Measurements from ENCODE around the gene SYNGR1.

SYNGR1 gene, protein sequence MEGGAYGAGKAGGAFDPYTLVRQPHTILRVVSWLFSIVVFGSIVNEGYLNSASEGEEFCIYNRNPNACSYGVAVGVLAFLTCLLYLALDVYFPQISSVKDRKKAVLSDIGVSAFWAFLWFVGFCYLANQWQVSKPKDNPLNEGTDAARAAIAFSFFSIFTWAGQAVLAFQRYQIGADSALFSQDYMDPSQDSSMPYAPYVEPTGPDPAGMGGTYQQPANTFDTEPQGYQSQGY

DNA sequence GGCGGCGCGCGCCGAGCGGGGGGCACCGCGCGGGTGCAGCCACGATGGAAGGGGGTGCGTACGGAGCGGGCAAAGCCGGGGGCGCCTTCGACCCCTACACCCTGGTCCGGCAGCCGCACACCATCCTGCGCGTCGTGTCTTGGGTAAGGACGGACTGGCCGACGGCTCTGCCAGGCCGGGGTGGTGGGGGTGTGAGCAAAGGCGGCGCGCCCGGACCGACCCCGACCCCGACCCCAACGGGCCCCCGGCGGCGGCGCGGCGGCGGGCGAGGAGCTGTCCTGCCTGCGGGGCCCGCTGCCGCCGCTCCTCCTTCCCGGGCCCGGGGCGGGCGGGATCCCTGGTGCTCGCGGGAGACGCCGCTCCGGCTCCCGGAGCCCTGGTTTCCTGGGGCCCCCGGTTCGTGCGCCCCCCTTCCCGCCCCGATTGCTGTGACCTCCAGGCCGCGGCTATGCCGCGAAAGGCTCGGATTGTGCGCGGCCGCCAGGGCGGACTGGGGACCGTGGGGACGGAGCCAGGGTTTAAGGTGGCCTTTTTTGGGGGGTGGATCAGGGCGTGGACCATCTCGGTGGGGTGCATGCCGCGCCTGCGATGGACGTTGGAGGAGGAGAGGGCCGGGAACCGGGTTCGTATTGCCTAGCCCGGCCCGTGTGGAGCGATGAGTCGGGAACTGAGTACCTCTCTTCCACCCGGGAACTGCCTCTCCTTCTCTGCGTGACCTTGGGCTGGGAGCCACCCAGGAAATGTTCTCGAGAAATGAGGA lies at the start of gene SYNGR1:
SYNGR1 (plus strand) TSS at position 25 of the 760 bp plus-strand sequence; CDS start at position 45, 20 bp downstream.
- no peak for DNase-seq

DNA sequence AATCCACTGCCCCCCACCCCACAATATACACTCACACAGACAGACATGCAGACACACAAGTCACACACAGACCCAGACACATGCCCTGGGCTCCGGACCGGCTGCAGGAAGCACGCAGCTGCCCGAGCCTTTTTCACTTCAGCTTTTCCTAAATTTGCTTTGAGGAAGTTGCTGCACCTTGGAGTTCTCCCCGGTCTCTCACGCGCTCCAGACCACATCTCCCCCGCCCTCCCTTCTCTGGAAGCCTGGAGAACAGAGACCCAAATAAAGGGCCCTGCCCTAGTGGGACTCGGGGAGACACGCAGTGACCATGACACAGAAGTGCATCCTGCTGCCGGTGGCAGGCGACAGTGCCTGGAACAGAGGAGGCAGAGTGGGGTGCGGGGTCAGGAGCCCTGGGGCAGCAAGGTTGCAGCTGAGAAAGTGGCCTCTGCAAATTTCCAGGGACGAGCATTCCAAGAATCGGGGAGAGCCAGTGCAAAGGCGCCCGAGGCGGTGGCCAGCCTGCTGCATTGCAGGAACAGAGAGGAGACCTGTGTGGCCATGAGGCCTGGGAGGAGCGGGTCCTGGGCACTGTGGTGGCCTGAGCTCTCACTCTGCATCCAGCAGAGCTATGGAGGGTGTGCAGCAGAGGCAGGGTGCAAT lies 49.5 kb upstream of the SYNGR1 start:
- DNase-seq = no peak

DNA sequence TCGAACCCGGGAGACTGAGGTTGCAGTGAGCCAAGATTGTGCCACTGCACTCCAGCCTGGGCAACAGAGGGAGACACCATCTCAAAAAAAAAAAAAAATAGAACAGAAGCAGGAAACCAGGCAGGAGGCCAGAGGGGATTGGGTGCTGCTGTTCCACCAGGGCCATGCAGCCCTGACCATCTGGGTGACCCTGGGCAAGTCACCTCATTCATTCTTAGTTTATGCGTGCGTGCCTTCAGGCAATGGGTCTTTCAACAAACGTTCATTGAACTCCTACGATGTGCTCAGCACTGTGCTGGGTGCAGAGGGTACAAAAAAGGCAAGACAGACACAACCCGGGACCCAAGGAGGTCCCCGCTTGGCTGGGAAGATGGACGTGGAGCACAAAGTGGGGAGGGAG lies 48.7 kb upstream of the SYNGR1 start:
- DNase-seq = no peak

DNA sequence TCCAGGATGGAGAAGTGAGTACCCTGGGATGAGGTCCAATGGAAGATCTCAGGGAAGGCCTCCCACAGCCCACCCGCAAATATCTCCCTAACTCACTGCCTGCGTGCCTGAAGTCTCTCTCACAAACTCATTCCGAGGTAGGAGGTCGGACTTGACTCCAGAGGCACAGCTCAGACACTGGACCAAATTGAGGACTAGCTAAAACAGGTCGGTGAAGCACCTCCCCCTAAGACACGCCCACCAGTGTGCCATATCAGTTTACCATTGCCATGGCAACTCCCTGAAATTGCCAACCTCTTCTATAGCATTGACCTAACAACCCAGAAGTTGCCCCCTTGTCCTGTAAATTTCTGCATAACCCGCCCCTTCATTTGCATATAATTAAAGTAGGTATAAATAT lies 47.9 kb upstream of the SYNGR1 start:
- no peak for DNase-seq

DNA sequence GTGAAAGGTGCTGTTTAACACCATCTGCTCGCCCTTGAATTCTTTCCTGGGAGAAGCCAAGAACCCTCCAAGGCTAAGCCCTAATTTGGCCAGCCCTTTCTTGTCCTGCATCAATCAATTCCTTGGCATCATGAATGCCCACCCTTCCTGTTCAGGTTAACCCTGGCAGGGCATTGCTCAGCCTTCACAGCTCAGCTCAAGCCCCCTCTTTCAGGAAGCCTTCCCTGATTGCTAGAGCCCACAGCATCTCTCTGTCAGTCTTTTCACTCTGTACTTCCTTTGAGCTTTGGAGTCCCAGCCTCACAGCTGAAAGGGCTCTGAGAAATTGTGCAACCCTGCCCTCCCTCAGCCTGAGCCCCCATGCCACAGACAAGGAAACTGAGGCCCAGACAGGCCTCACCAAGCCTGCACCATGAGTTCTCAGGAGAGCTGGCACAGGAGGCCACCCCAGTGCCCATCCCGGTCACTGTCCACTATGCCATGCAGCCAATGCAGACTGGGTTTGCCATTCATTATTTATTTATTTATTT lies 47.3 kb upstream of the SYNGR1 start:
- no peak for DNase-seq

DNA sequence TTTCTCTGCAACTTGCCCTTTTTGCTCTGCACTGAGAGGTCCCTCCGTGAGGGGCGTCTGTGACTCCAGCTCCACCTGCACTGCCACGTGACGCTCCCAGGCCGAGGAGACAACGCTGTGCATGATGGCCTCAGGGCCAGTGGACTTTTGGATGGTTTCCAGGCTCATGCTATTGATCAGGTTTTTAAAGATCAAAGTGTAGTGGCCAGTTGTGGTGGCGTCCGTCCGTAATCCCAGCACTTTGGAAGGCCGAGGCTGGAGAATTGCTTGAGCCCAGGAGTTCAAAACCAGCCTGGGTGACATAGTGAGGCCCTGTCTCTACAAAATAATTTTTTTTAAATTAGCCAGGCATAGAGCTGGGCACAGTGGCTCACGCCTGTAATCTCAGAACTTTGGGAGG lies 46.4 kb upstream of the SYNGR1 start:
- no peak for DNase-seq

DNA sequence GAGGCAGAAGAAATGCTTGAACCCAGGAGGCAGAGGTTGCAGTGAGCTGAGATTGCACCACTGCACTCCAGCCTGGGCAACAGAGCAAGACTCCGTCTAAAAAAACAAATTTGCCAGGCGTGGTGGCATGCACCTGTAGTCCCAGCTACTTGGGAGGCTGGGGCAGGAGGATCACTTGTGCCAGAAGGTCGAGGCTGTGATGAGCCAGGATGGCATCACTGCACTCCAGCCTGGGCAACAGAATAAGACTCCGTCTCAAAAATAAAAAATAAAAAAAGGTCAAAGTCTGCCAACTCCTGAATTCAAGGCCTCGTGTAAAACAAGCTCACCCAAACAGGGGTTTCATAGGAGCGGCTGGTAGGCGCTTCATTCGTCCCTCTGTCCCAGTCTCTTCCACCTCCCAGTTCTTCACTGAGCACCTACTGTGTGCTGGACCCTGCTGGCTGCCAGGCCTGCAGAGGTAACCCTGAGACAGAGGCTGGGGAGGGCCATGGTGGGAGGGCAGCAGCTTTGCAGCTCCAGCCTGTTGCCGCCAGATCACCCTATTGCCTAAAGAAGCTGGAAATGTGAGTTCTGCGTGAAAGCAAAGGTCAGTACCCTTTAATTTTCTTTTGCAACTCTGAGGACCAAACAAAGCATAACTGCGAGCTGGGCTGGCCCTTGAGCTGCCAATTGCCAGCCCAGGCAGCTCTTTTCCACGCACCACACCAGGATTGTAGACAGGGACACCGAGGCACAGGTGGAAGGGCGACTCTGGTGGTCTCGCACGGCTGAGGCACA lies 45.7 kb upstream of the SYNGR1 start:
- DNase-seq = no peak

DNA sequence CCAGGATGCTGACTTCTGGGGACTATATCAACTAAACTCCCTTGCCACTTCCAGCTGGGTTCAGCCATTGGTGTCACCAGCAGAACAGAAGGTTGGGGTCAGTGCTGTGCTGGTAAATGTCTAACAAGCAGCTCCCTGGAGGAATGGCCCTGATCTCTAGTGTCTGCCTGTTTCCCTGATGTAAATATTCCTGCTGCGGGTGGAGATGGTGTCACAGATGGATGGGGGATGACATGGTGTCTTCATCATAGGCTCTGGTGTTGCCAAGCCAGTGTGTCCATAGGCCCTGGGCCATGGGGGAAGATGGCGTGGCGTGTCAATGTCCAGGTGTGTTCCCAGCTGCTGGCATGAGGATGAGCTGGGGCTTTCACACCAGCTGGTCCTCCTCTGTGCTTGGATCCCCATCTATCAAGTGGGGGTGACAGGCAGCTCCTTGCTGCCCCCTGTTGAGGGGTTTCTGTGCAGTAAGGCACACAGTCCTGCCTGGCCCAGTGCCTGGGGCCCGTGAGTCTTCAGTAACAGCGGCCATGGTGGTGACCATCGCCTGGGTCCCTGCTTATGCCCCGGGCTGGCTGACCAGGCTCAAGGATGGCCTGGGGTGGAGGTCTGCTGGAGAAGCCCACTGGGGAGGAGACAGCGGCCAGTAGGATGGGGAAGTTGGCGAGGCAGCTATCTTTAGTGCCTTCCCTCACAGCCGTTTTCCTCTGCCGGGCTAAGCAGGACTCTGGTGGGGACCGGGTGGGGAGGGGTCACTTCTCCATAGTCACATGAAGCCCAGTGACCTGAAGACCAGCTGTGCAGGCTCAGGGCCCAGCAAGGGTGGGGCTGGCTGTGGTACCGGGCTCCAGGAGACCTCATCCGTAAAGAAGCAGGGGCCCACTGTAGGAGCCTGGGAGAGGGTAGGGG lies 43.1 kb upstream of the SYNGR1 start:
- DNase-seq = no peak

DNA sequence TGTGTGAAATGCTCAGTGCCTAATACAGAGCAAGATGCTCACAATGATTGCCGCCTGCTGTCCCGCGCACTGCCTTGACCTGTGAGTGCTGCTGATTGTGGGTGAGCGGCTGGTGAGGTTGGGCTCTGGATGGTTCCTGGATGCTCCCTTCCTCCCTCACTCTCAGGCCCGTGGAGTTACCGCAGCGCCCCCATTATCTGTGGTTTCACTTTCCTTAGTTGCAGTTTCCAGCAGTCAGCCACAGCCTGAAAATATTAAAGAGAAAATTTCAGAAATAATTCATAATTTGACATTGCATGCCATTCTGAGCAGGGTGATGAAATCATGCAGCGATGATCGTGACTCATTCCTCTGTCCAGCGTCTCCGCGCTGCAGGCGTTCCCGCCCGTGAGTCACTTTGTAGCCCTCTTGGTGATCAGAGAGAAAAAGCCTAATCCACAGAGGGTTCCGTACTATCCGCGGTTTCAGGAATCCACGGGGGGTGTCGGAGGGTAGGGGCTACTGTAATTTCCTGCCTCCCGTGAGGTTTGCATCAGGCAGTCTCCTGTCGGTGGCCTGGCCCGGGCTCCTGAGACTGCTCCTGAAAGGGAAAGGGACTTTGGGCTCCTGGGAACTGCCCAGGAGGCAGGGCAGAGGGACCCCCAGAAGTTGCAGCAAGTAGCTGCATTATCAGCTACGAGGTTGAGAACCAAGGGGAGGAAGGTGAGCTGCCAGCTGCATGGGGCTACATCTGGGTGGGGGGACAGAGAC lies 41.0 kb upstream of the SYNGR1 start:
- no peak for DNase-seq

DNA sequence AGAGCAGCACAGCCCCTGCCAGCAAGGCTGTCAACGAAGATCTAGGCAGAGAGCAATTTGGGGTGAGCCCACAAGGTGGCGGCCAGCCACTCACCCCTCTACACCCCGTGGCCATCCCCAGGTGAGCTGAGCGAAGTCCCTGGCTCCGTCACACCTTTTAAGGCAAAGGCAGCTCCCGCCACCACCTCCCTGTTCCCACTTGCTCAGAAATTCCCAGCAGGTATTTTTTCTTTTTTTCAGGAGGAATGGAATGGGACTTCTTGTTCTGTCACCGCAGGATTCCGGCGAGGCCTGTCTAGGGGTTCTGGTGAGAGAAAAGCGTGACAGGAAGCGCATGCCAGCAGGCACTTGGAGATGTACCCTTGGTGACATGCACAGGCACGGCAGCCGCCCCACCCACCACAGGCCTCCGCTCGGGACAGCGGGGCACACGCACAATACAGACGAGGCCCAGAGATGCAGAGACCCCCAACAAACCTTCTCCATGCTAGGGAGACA lies 40.4 kb upstream of the SYNGR1 start:
- no peak for DNase-seq

DNA sequence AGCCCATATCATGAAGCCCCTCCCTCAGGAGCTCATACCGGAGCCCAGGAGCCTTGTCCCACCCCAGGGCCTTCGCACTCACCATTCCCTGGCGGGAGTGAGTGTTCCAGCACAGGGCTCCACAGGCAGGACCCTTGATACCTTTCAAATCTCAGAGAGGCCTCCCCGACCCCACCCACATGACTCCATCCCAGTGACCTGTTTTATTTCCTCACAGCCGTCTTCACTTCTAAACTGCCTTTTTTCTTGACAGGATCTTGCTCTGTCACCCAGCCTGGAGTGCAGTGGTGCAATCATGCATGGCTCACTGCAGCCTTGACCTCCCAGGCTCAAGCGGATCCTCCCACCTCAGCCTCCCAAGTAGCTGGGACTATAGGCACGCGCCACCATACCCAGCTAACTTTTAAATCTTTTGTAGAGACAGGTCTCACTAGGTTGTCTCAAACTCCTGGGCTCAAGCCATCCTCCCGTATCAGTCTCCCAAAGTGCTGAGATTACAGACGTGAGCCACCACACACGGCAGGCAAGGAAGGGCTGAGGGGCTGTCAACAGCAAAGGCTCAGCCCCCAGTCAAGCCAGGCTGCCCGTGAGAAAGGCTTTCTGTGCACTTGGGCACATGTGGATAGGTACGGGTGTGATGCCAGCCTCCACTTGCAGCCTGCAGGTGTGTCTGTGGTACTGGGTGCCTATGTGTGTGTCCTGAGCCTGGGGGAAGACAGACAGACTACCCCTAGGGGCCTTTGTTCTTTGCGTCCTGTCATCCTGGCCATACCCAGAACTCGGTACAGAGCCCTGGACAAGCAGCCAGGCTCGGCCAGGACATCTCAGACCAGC lies 39.7 kb upstream of the SYNGR1 start:
- DNase-seq = no peak

DNA sequence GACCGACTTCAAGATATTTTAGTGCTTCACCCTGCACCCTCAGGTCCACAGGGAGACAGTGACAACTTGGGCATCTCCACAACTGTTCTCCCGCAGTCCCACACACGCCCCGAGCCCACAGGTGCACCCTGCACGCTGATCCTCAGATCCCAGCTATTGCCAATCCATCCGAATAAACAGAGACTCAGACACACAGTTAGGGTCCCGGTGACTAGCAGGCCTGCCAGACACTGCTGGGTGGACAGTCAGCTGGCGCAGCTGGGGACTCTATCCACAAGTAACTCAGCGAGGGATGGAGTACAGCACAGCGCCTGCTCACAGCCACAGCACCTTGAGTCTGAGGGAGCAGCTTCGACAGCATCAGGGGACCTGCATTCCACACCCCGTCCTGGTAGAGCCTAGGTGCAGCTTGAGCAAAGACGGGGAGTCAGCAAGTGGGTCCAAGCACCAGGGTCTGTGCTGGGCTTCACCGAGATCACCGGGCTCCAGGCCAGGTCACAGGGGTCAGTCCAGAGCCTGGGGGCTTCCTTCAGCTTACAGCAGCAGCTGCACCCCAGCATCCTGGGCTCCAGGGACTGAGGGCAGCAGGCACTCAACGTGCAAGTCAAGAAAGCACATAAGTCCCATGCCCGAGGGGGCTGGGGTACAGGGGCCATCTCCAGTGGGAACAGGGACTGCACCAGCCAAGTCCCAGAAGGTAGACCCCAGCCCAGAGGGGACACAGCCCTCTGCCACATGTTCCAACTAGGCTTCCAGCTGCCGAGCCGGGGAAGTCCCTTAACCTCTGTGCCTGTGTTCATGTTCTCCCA lies 38.0 kb upstream of the SYNGR1 start:
- DNase-seq = no peak

DNA sequence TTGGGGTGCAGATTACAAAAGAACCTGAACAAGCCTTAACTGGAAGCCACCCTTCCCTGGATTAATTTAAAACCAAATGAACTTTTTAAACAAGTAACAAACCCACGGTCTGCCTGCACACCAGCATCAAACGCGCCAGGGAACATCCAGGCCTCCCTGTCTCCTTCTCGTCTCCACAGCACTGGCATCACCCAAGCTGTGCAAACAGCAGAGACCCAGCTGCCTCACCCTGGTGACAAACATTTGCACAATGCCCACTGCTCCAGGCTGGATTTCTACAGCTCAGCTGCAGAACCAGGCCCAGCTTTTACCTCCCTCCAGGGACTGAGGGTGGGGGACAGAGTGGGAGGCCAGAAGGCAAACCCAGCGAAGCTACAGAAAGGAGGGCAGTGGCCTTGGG lies 37.4 kb upstream of the SYNGR1 start:
- no peak for DNase-seq

DNA sequence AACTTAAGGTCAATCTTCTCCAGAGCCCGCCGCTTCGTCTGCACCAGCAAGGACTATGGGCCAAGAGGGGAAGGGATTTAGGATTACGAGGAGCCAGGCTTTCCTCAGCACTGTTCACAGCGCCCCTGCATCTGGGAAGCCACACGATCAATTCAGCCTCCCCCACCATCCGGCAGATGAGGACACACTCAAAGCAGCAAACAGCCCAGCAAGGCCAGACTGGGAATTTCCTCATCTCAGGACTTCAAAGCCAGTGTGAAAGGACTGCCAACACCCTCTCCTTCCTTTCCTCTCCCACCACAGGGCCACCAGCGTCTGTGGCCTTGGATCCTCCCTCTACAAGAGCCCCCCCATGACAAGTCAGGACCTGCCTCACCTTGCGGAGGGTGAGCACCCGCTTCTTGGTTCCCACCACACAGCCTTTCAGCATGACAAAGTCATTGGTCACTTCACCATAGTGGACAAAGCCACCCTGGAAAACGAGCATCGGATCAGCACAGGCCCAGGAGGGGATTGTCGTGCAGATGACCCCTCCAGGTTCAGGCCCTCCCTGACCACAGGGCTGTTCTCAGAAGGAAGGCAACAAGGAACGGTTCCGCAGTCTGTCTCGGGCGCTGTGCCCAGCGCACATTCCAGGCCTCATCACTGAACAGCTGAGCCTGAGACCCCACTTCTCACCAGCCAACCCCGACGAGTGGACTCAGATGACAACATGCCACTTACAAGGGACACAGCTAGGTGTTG lies 36.4 kb upstream of the SYNGR1 start:
- DNase-seq = no peak

DNA sequence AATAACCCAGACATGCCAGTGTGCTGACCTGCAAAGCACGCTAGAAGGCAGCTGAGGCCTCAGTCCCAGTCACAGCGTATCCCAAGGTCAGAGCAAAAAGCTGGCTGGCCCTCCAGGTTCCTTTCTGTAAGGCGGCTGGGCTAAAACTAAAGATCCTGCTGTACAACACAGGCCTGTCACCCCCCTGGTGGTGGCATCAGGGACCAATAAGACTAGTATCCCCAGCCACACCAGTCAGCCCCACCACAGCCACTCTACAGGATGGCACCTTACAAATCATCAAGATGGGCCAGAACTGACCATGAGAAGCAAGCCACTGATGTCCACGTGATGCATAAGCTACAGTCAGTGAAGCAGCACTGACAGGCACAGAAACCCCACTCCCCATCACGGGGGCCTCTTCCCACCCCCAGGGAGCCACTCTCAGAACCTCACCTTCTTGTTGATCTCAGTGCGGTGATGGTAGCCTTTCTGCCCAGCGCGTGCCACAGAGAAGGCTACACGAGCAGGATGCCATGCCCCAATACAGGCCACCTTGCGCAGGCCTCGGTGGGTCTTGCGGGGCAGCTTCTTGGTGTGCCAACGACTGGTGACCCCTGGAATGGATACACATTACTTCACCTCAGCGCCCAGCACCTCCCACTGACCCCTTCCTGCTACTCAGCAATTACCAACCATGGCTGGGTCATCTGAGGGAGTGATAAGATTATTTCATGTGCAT lies 35.4 kb upstream of the SYNGR1 start:
- DNase-seq = no peak

DNA sequence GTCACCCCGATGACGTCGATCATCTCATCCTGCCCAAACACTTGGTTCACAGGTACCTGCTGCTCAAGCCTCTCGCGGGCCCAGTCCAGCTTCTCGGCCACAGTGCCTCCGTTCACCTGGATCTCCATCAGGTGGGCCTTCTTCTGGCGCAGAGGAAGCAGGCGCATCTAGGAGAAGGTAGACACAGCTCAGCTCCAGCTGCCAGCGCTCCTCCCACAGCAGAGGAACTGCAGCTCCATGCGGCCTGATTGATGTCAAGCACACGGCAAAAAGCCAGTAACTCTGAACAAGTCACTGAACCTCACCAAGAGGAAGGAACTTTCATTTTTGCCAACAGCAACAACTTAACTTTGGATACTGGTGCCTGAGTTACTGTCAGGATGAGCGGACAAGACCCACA lies 34.4 kb upstream of the SYNGR1 start:
- no peak for DNase-seq

DNA sequence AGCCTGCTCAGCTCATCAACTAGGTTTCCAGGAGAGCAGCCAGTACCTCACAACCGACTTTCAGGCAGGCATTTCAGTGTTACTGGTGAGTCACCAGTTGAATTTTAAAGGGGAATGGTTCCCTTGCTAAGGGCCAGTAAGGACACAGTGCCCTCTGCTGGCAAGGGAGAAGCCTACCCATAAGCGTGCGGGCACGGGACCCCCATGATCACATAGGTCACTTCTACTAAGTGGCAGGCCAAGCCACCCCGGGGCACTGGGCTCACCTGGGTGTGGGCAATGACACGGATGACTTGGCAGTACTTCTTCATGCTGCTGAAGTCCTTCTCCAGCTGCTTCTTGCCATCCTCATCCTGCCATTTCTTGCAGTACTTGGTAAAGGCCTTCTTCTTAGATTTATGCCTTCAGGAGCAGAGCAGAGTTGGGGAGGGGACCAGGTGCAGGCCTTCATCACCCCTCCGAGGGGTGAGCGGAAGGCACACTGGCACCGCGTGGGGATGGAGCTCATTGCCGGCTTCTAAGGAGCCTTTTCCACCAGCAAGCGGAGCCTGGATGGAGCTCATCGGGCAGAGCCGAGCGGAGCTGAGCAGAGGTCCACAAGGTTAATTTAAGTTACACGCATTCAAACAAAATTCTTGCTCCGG lies 33.2 kb upstream of the SYNGR1 start:
- peak; percentile 12 for DNase-seq

Measured in NCI-H1092 (cell line).